Fibroblast of mammary gland (primary cell): ENCODE results near the gene OVOL2.
"Not testable (repeated sequence)": the region's sequence is repeated elsewhere in the genome, so short reads cannot be mapped to it uniquely, and the experiment has no call there.

Experiments
- DNase-seq: peaks from one replicate; pipeline ENCODE4 v3.0.0-alpha.2; 2010; ENCODE audit warnings: low read depth
- H3K4me3 ChIP-seq: 2 replicates; pipeline ENCODE4 v1.5.1; 2011; ENCODE audit warnings: low read depth, mild to moderate bottlenecking, low read length, moderate library complexity; ENCODE audit not compliant: control insufficient read depth
- CTCF ChIP-seq: conservative IDR thresholded peaks from 2 replicates; pipeline ENCODE4 v1.5.1; 2011; ENCODE audit warnings: low read depth, low read length, inconsistent platforms; ENCODE audit not compliant: control insufficient read depth, insufficient read depth

OVOL2 gene

GRCh38 chr20:18057101-18057993 lies at the start of gene OVOL2:
OVOL2 (minus strand) TSS chr20:18057916; CDS start chr20:18057634, 282 bp downstream.
- DNase-seq = no peak
- H3K4me3 ChIP-seq = no peak within 1 kb of the TSS
- TF ChIP-seq CTCF = no peak

- no peak for DNase-seq
- no peak for TF ChIP-seq CTCF
- no peak overlapping the region for H3K4me3 ChIP-seq
Measured at GRCh38 chr20:18103497-18103896, 45.8 kb upstream of the OVOL2 start.

DNA sequence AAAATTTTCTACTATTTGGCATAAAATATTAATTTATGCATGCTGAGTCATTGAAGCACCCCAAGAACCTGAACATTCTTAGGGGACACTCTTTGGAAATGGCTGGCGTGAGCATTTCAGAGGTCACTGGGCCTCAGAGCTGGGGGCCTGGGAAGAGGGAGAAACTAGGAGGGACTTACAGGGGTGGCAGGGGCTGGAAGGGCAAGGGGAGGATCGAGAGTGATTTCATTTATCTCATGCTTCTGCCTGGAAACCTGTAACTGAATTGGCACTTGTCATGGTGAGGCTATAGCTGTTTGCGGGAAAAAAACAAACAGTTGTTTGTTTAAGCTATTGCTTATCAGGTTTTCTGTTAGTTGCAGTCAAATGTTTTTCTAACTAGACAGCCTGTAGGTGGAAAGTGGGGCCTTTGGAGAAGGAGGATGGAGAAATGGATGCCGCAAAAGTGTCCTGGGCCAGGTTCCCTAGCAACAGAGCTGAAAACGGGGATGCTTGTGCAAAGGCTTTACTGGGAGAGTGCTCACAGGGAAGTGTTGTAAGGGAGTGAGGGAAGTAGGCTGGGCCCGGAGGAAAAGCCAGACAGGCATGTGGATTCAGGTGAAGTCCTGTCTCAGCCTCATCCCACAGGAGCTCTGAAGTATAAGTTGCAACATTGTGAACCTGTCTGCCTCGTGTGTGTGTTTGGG lies 43.6 kb upstream of the OVOL2 start:
- DNase-seq = no peak
- H3K4me3 ChIP-seq = no peak overlapping the region
- no peak for TF ChIP-seq CTCF

- not testable (repeated sequence) for DNase-seq, H3K4me3 ChIP-seq
Measured at GRCh38 chr20:18100569-18100968, 42.9 kb upstream of the OVOL2 start.

GRCh38 chr20:18094191-18094590 lies 36.5 kb upstream of the OVOL2 start:
- no peak for TF ChIP-seq CTCF
- no peak for DNase-seq

DNA sequence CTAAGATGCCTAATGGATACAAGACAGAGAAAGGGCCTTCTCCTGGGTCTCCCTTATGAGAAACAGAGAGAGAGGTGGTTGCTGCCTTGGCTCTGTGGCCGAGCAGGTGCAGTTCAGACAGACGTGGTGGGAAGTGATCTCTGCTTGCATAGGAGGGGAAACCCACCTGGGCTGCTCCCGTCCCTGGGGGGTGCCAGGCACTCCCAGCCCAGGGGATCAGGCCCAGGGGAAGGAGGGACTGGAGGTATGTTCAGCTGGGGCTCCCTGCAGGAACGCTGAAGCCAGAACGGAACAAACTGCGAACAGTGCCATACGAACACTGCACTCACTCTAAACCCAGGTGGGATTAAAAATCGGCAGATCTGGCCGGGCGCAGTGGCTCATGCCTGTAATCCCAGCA lies 35.7 kb upstream of the OVOL2 start:
- TF ChIP-seq CTCF = no peak
- no peak overlapping the region for H3K4me3 ChIP-seq
- no peak for DNase-seq

More at GRCh38 chr20:18094191-18094590, 36.5 kb upstream of the OVOL2 start:
- no peak overlapping the region for H3K4me3 ChIP-seq

DNA sequence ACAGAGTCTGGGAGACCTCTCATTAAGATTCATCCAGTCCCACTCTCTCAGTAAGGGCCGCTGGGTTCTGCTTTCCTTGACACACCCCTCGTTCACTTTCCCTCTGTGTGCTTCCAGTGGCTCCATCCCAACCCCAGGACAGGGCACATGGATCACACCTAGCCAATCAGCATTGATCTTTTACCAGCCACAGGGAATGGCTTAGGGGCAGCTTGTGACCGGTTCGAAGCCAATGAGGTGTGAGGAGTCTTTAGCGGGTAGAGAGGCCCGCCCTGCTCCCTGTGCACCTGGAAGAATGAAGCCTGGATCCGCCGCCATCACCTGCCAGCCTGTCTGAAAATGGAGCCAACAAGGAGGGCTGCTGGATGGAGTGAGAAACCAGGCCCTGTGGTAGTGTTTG lies 35.2 kb upstream of the OVOL2 start:
- no peak overlapping the region for H3K4me3 ChIP-seq
- TF ChIP-seq CTCF = no peak
- DNase-seq = no peak
